ENCODE data around the gene GPR89B. TPM values are rescaled to one million over a fixed set of nuclear protein-coding genes. Genes with fewer than 3 reads are reported as not detected.
"Not testable (repeated sequence)": the region's sequence is repeated elsewhere in the genome, so short reads cannot be mapped to it uniquely, and the experiment has no call there.

Gene GPR89B
- polyA plus RNA-seq (ENCODE audit: insufficient read length), result 9.2 TPM

DNA sequence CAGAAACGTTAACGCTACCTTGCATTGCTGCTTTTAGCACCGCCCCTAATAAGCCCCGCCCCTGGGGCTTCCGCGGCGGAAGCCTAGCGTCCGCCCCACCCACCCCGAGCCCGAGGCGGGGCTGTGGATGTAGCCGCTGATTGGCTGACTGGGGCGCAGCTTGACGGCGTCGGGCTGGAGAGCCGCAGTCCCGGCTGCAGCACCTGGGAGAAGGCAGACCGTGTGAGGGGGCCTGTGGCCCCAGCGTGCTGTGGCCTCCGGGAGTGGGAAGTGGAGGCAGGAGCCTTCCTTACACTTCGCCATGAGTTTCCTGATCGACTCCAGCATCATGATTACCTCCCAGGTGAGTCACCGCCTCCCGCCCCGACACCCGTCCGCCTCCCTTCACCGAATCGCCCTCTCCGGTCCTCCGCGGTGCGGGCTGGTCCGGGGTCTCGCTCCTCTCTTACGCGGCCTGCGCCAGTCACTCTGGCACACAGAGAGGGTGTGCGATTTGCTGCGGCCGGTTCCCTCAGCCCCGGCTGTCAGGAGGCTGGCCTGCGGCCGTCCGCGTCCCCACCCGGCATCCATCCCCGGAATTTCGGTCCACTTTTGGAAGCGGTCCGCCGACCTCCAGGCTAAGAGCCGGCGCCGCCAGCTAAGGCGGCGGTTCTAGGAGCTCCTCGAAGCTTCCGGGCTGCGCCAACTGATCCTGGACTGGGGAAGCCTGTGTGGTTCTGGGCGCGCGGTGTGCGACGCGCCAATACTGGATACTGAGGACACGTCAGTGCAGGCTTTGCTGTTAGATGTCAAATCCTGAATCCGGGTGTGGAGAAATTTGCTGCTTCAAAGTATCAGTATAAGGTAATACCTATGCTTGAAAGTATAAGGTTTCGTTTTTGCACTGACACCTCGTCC is at the start of gene GPR89B:
GPR89B (plus strand) TSS at position 185 of the 897 bp plus-strand sequence; CDS start at position 302, 117 bp downstream.
- peak; percentile 87 for DNase-seq

DNA sequence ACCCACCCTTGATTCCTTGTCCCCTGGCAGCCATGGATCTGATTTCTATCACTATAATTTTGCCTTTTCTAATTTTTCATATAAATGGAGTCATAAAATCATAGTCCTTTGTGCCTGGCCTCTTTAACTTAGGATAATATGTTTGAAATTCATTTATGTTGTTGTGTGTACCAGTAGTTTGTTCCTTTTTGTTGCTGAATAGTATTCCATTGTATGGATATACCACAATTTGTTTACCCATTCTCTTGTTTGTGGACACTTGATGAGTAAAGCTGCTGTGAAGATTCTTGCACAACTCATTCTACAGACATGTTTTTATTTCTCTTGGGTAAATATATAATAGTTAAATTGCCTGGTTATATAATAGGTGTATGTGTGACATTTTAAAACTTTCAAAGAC is 48.3 kb upstream of the GPR89B start:
- DNase-seq, result no peak

DNA sequence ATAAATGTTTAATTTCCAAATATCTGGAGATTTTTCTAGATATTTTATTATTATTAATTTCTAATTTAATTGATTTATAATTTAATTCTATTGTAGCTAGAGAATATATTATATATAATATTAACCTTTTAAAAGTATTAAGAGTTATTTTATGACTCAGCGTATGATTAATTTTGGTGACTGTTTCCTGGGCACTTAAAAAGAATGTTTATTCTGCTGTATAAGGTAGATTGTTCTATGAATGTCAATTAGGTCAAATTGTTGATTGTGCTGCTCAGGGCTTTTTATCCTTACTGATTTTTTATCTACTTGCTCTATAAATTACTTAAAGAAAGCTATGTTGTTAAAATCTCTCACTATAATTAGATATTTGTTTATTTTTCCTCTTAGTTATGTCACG is 45.7 kb upstream of the GPR89B start:
- DNase-seq, result no peak

GRCh38 chr1:147890177-147890790 is 37.9 kb upstream of the GPR89B start:
- DNase-seq, result peak; percentile 24

- no peak for DNase-seq
Observed at GRCh38 chr1:147891088-147891487, 37.1 kb upstream of the GPR89B start.

GRCh38 chr1:147892216-147892615 is 36.0 kb upstream of the GPR89B start:
- DNase-seq, result no peak

GRCh38 chr1:147892731-147893214 is 35.4 kb upstream of the GPR89B start:
- DNase-seq, result peak; percentile 47

DNA sequence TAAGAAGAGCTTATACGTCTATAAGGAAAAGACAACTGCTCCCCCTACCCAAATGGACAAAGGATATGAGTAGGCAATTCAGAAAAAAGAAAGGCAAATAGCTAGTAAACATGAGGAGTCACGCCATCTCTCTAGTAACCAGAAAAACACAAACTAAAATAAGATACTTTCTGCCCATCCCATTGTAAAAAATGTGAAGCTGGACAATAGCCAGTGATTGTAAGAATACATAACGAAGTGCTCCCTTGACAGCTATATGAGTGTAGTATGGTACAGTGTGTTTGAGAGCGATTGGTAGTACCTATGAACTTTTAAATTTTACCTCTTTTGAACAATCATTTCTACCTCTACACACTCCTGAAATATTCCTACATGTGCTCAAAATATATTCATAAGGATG is 33.1 kb upstream of the GPR89B start:
- no peak for DNase-seq

DNA sequence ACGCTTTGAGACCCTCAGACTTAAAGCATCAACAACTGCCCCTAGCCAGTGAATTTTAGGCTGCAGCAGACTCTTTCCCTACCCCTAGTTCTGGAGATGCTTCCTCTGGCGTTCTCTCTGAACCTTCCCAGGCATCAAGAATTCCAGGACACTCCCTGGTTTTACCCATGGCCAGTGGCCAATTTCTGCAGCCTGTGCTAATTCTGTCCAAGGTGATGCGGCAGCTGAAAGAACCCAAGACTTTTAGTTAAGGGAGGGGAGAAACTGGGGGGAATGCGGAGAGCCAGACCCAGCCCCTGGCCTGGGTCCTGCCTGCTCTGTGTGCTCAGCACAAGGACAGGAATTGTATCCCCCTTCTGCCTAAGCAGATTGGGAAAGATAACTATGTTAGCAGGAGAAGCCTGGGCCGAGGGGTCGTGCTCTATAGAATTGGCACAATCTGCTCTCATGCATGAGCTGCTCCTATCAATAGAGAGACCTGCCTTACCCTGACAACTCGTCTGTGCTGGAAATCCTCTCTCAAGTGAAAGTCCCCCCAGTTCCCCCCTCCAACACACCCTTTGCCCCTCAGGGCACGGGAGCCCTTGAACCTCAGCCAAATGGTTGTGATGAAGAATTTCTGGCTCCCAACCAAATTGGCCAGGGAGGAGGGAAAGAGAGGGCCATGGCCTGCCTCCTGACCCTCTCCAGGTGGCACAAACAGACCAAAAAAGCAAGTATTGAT is 31.0 kb upstream of the GPR89B start:
- DNase-seq, result no peak

- DNase-seq, result no peak
Observed at GRCh38 chr1:147897789-147898188, 30.4 kb upstream of the GPR89B start.

- no peak for DNase-seq
Observed at GRCh38 chr1:147902253-147902845, 25.9 kb upstream of the GPR89B start, which contains the start of gene GJA8. Gene GJA8 (plus strand): TSS chr1:147902795. CDS start chr1:147907956, 5,161 bp downstream.

GRCh38 chr1:147904726-147905125 is 23.5 kb upstream of the GPR89B start:
- no peak for DNase-seq

DNA sequence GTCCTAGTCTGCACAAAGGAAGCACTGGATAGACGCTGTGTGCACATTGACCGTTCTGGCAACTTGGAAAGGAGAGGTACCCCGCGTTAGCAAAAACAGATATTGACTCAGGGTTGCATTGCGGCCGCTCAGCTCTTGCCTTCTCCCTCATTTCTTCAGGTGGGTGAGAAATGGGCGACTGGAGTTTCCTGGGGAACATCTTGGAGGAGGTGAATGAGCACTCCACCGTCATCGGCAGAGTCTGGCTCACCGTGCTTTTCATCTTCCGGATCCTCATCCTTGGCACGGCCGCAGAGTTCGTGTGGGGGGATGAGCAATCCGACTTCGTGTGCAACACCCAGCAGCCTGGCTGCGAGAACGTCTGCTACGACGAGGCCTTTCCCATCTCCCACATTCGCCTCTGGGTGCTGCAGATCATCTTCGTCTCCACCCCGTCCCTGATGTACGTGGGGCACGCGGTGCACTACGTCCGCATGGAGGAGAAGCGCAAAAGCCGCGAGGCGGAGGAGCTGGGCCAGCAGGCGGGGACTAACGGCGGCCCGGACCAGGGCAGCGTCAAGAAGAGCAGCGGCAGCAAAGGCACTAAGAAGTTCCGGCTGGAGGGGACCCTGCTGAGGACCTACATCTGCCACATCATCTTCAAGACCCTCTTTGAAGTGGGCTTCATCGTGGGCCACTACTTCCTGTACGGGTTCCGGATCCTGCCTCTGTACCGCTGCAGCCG is 20.3 kb upstream of the GPR89B start:
- no peak for DNase-seq

GRCh38 chr1:147912553-147912952 is 15.7 kb upstream of the GPR89B start:
- DNase-seq, result no peak

GRCh38 chr1:147913362-147913942 is 14.8 kb upstream of the GPR89B start:
- no peak for DNase-seq

- DNase-seq, result no peak
Observed at GRCh38 chr1:147919896-147920295, 8.3 kb upstream of the GPR89B start.

DNA sequence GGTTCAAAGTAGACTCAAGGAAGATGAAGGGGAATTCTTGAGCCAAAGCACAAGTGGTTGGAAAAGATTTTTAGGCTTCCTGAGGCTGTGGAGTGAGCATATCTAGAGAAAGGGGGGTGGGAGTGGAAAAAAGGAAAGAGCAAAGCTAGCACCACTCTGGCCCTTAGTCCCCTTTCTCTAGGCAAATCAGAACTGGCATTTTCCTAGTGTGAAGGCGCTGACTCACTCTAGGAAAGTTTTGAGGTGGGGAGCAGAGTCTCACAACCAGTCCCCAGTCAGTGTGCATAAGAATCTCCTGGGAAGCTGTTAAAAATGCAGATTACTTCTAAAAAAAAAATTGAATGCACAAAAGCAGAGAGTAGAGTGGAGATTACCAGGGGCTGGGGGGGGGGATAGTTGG is 3.4 kb upstream of the GPR89B start:
- no peak for DNase-seq

DNA sequence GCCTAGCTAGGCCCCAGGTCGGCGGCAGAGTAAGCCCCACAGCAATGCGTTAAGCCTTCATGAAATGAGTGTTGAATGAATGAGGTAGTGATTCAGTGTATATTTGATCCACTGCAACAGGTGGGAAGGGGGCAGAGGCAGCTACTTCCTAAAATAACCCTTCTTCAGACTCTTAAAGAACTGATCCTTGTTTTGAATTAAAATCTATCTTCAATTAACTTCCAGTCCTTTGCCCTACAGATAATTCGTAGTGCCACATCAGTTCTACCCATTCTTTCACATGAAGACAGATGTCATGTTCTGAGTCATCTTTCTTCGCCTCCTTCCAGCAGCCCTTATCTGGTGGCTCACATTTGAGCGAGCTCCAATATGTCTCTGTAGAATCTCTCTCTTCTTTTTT is 1.0 kb upstream of the GPR89B start:
- DNase-seq, result not testable (repeated sequence)

DNA sequence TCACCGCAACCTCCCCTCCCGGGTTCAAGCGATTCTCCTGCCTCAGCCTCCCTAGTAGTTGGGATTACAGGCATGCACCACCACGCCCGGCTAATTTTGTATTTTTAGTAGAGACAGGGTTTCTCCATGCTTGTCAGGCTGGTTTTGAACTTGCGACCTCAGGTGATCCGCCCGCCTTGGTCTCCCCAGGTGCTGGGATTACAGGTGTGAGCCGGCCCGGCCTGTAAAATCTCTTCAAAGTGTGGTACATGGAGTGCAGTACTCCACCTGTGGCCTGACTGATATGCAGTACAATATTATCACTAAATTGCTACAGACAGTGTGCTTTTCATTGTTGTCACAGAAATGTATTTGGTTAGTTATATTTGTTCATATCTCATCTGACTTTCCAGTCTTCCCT is 531 bp upstream of the GPR89B start:
- not testable (repeated sequence) for DNase-seq

DNA sequence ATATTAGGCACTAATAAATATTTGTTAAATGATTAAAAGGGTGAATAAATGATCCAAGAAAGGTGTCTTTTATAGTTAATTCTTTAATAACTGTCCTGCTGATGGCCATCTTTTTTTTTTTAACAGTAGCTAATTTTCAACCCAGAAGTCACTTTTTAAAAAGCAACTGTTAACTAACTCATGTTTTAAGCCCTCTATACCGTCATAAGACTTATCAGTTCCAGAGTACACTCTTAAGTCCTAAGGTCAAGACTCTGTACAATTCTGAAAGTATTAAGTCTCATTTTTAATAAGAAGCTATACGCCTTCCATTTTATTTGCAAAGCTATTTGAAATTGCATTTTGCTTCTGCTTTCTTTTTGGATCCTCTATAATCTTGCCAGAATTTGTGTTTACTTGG is 2.9 kb downstream of the GPR89B start:
- not testable (repeated sequence) for DNase-seq

DNA sequence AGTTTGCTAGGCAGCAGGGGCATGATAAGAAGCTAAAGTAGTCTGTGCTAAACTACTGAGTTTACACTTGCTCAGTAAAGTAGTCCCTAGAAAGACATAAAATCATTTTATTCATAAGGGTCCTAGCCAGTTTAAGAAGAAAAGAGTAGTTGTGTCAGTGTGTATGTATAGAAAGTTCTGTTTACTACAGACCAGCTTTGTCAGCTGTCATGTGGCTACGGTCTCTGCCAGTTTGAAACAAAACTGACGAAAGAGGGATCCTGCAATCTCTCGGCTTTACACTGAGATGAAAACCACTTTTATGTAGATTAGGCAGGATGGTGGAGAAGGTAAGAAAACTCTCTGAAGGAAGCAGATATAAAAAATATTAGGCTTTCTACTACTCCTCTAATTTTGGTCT is 7.1 kb downstream of the GPR89B start:
- not testable (repeated sequence) for DNase-seq

Measured in hindlimb muscle (tissue), 1 donor.